ENCODE results near the gene MAGEC2. TPM values are rescaled to one million over a fixed set of nuclear protein-coding genes. Genes with fewer than 3 reads are reported as not detected.

Gene MAGEC2
- total RNA-seq: not detected

- H3K4me3 Mint-ChIP-seq: no peak within 1 kb of the TSS
- H3K36me3 Mint-ChIP-seq (ENCODE audit: insufficient read depth): no peaks in the 10 kb centered on the region
- peaks cover 4% of the 10 kb centered on the region for H3K9me3 Mint-ChIP-seq
- ATAC-seq: no peak
- DNase-seq: no peak
- no peaks in the 10 kb centered on the region for H3K27me3 Mint-ChIP-seq (ENCODE audit: low read depth)
- no peaks in the 10 kb centered on the region for H3K4me1 Mint-ChIP-seq (ENCODE audit: low read depth)
Observed at GRCh38 chrX:142204522-142205433, at the start of gene MAGEC2. MAGEC2 (minus strand) TSS chrX:142205290; CDS start chrX:142203987, 1,303 bp downstream.

GRCh38 chrX:142251680-142252079 lies 46.6 kb upstream of the MAGEC2 start:
- ATAC-seq (no peak), DNase-seq (no peak)
- H3K9me3 Mint-ChIP-seq: no peaks in the 10 kb centered on the region
- H3K36me3 Mint-ChIP-seq (ENCODE audit: insufficient read depth): no peaks in the 10 kb centered on the region
- H3K4me1 Mint-ChIP-seq (ENCODE audit: low read depth): no peaks in the 10 kb centered on the region
- no peaks in the 10 kb centered on the region for H3K27me3 Mint-ChIP-seq (ENCODE audit: low read depth)
- H3K4me3 Mint-ChIP-seq: no peak overlapping the region

GRCh38 chrX:142251202-142251601 lies 46.1 kb upstream of the MAGEC2 start:
- no peak for ATAC-seq
- H3K9me3 Mint-ChIP-seq: no peaks in the 10 kb centered on the region
- no peaks in the 10 kb centered on the region for H3K36me3 Mint-ChIP-seq (ENCODE audit: insufficient read depth)
- H3K4me3 Mint-ChIP-seq: no peak overlapping the region
- H3K4me1 Mint-ChIP-seq (ENCODE audit: low read depth): no peaks in the 10 kb centered on the region
- no peaks in the 10 kb centered on the region for H3K27me3 Mint-ChIP-seq (ENCODE audit: low read depth)
- no peak for DNase-seq

GRCh38 chrX:142250502-142250901 lies 45.4 kb upstream of the MAGEC2 start:
- Mint-ChIP-seq H3K27me3 (ENCODE audit: low read depth) (no peaks in the 10 kb centered on the region), H3K36me3 (ENCODE audit: insufficient read depth) (no peaks in the 10 kb centered on the region), H3K4me3 (no peak overlapping the region), H3K4me1 (ENCODE audit: low read depth) (no peaks in the 10 kb centered on the region), H3K9me3 (no peaks in the 10 kb centered on the region)
- DNase-seq (no peak), ATAC-seq (no peak)

- Mint-ChIP-seq H3K27me3 (ENCODE audit: low read depth) (no peaks in the 10 kb centered on the region), H3K4me3 (no peak overlapping the region), H3K36me3 (ENCODE audit: insufficient read depth) (no peaks in the 10 kb centered on the region), H3K9me3 (no peaks in the 10 kb centered on the region), H3K4me1 (ENCODE audit: low read depth) (no peaks in the 10 kb centered on the region)
- DNase-seq: no peak
- no peak for ATAC-seq
Observed at GRCh38 chrX:142249721-142250120, 44.6 kb upstream of the MAGEC2 start.

- Mint-ChIP-seq H3K27me3 (ENCODE audit: low read depth) (no peaks in the 10 kb centered on the region), H3K9me3 (no peaks in the 10 kb centered on the region), H3K4me1 (ENCODE audit: low read depth) (no peaks in the 10 kb centered on the region), H3K36me3 (ENCODE audit: insufficient read depth) (no peaks in the 10 kb centered on the region), H3K4me3 (no peak overlapping the region)
- DNase-seq (no peak), ATAC-seq (no peak)
Observed at GRCh38 chrX:142244568-142244967, 39.5 kb upstream of the MAGEC2 start.

- no peaks in the 10 kb centered on the region for H3K4me1 Mint-ChIP-seq (ENCODE audit: low read depth)
- H3K9me3 Mint-ChIP-seq: peaks cover 5% of the 10 kb centered on the region
- DNase-seq (no peak), ATAC-seq (no peak)
- no peak overlapping the region for H3K4me3 Mint-ChIP-seq
- H3K27me3 Mint-ChIP-seq (ENCODE audit: low read depth): no peaks in the 10 kb centered on the region
- H3K36me3 Mint-ChIP-seq (ENCODE audit: insufficient read depth): no peaks in the 10 kb centered on the region
Observed at GRCh38 chrX:142238536-142238935, 33.4 kb upstream of the MAGEC2 start.

- ATAC-seq (no peak), DNase-seq (no peak)
- Mint-ChIP-seq H3K36me3 (ENCODE audit: insufficient read depth) (no peaks in the 10 kb centered on the region), H3K4me1 (ENCODE audit: low read depth) (no peaks in the 10 kb centered on the region), H3K27me3 (ENCODE audit: low read depth) (no peaks in the 10 kb centered on the region), H3K4me3 (no peak overlapping the region), H3K9me3 (peaks cover 5% of the 10 kb centered on the region)
Observed at GRCh38 chrX:142233400-142233799, 28.3 kb upstream of the MAGEC2 start.

GRCh38 chrX:142214081-142214480 lies 9.0 kb upstream of the MAGEC2 start:
- no peak overlapping the region for H3K4me3 Mint-ChIP-seq
- no peak for DNase-seq
- H3K9me3 Mint-ChIP-seq: no peaks in the 10 kb centered on the region
- H3K27me3 Mint-ChIP-seq (ENCODE audit: low read depth): no peaks in the 10 kb centered on the region
- no peaks in the 10 kb centered on the region for H3K4me1 Mint-ChIP-seq (ENCODE audit: low read depth)
- ATAC-seq: no peak
- H3K36me3 Mint-ChIP-seq (ENCODE audit: insufficient read depth): no peaks in the 10 kb centered on the region

- Mint-ChIP-seq H3K4me1 (ENCODE audit: low read depth) (no peaks in the 10 kb centered on the region), H3K27me3 (ENCODE audit: low read depth) (no peaks in the 10 kb centered on the region), H3K36me3 (ENCODE audit: insufficient read depth) (no peaks in the 10 kb centered on the region), H3K9me3 (peaks cover 3% of the 10 kb centered on the region), H3K4me3 (no peak overlapping the region)
- no peak for ATAC-seq
- DNase-seq: no peak
Observed at GRCh38 chrX:142201113-142201512, 4.0 kb downstream of the MAGEC2 start.

- H3K4me3 Mint-ChIP-seq: no peak overlapping the region
- no peaks in the 10 kb centered on the region for H3K4me1 Mint-ChIP-seq (ENCODE audit: low read depth)
- no peaks in the 10 kb centered on the region for H3K9me3 Mint-ChIP-seq
- ATAC-seq (no peak), DNase-seq (no peak)
- H3K36me3 Mint-ChIP-seq (ENCODE audit: insufficient read depth): no peaks in the 10 kb centered on the region
- no peaks in the 10 kb centered on the region for H3K27me3 Mint-ChIP-seq (ENCODE audit: low read depth)
Observed at GRCh38 chrX:142186103-142186502, 19.0 kb downstream of the MAGEC2 start.

- Mint-ChIP-seq H3K36me3 (ENCODE audit: insufficient read depth) (no peaks in the 10 kb centered on the region), H3K4me1 (ENCODE audit: low read depth) (no peaks in the 10 kb centered on the region), H3K9me3 (no peaks in the 10 kb centered on the region), H3K4me3 (no peak overlapping the region), H3K27me3 (ENCODE audit: low read depth) (no peaks in the 10 kb centered on the region)
- DNase-seq (no peak), ATAC-seq (no peak)
Observed at GRCh38 chrX:142184756-142185602, 20.1 kb downstream of the MAGEC2 start.

GRCh38 chrX:142156567-142156966 lies 48.5 kb downstream of the MAGEC2 start:
- Mint-ChIP-seq H3K9me3 (no peaks in the 10 kb centered on the region), H3K4me3 (no peak overlapping the region), H3K36me3 (ENCODE audit: insufficient read depth) (no peaks in the 10 kb centered on the region), H3K27me3 (ENCODE audit: low read depth) (no peaks in the 10 kb centered on the region), H3K4me1 (ENCODE audit: low read depth) (no peaks in the 10 kb centered on the region)
- DNase-seq: no peak
- ATAC-seq: no peak
